GM06990 (cell line): ENCODE results near the gene LLPH.
A peak's percentile ranks its signal among the peaks of the same experiment; 100 is the strongest.

Experiments
- DNase-seq: peaks from one replicate; pipeline ENCODE4 v3.0.0-alpha.2; 2011; ENCODE audit not compliant: insufficient read length; ENCODE audit errors: extremely low read depth
- H3K27me3 ChIP-seq: replicated peaks from 2 replicates; pipeline ENCODE4 v1.6.0; 2011; ENCODE audit warnings: low read length; ENCODE audit not compliant: control insufficient read depth, insufficient read depth
- H3K36me3 ChIP-seq: 2 replicates; pipeline ENCODE4 v1.5.1; 2011; ENCODE audit warnings: low read length; ENCODE audit not compliant: control insufficient read depth, insufficient read depth
- H3K4me3 ChIP-seq: replicated peaks from 2 replicates; pipeline ENCODE4 v1.5.1; 2011; ENCODE audit warnings: low read depth, mild to moderate bottlenecking, control low read depth, low read length
- TF ChIP-seq, protein P1 (sequence below): IDR thresholded peaks from 2 replicates; pipeline ENCODE4 v1.5.1; 2011; ENCODE audit warnings: low read length, control low read depth, mild to moderate bottlenecking, inconsistent platforms; ENCODE audit not compliant: insufficient read depth, poor library complexity, severe bottlenecking

The LLPH gene

GRCh38 chr12:66113471-66113870, 17.1 kb downstream of the LLPH start:
- Histone ChIP-seq H3K36me3 (no peaks in the 10 kb centered on the region), H3K27me3 (no peaks in the 10 kb centered on the region), H3K4me3 (no peak overlapping the region)
- TF ChIP-seq, protein P1, sequence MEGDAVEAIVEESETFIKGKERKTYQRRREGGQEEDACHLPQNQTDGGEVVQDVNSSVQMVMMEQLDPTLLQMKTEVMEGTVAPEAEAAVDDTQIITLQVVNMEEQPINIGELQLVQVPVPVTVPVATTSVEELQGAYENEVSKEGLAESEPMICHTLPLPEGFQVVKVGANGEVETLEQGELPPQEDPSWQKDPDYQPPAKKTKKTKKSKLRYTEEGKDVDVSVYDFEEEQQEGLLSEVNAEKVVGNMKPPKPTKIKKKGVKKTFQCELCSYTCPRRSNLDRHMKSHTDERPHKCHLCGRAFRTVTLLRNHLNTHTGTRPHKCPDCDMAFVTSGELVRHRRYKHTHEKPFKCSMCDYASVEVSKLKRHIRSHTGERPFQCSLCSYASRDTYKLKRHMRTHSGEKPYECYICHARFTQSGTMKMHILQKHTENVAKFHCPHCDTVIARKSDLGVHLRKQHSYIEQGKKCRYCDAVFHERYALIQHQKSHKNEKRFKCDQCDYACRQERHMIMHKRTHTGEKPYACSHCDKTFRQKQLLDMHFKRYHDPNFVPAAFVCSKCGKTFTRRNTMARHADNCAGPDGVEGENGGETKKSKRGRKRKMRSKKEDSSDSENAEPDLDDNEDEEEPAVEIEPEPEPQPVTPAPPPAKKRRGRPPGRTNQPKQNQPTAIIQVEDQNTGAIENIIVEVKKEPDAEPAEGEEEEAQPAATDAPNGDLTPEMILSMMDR: no peak
- no peak for DNase-seq

- TF ChIP-seq, protein P1: no peak
Observed at GRCh38 chr12:66111605-66112004, 18.9 kb downstream of the LLPH start.

DNA sequence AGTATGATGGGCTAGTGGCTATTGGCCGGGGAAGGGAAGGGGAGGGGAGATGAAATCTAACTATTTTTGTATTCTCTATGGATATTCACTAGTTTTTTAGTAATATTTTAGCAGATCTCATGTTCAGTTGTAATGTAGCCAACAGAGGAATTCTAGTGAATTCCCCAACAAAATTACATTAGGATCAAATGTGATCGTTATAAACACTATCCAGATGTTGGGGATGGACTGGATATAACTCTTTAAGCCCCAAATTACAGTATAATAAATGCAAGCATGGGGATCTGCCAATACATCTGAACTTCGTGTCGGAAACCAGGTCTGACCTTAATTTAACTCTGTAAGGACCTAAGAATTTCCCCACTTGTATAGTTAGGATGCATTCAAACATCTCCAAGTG, 21.5 kb downstream of the LLPH start:
- Histone ChIP-seq H3K4me3 (no peak overlapping the region), H3K36me3 (no peaks in the 10 kb centered on the region), H3K27me3 (no peaks in the 10 kb centered on the region)
- TF ChIP-seq, protein P1: no peak
- no peak for DNase-seq

More at GRCh38 chr12:66111605-66112004, 18.9 kb downstream of the LLPH start:
- Histone ChIP-seq H3K27me3 (no peaks in the 10 kb centered on the region), H3K4me3 (no peak overlapping the region), H3K36me3 (no peaks in the 10 kb centered on the region)
- no peak for DNase-seq

GRCh38 chr12:66108386-66108785, 22.2 kb downstream of the LLPH start:
- Histone ChIP-seq H3K36me3 (no peaks in the 10 kb centered on the region), H3K4me3 (no peak overlapping the region), H3K27me3 (no peaks in the 10 kb centered on the region)
- TF ChIP-seq, protein P1: no peak
- no peak for DNase-seq

DNA sequence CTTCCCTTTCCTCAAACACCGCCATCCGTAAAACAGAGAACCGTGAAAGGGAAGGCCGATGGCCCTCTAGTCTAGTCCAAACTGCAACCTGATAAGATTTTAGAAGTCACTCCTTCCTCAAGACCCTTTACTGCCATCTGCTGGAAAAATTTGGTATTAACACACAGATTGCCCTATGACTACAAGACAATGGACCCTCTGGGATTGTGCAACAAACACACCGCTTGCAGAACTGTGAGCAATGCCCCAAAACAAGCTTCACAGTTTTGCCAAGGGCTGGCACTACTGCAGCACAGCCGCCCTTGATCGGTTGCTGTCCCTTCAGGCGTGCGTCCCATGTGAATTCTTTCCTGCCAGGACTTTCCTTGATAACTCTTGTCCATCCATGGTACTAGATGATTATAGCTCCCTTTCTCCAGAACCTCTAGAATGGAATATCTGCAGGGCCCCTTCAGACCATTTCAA, 23.1 kb downstream of the LLPH start:
- no peak overlapping the region for H3K4me3 ChIP-seq
- H3K27me3 ChIP-seq: no peaks in the 10 kb centered on the region
- peak; percentile 14 for DNase-seq
- H3K36me3 ChIP-seq: no peaks in the 10 kb centered on the region
- TF ChIP-seq, protein P1: peak; percentile 67
